ENCODE data around the gene FCHO1. TPM values are rescaled to one million over a fixed set of nuclear protein-coding genes. Genes with fewer than 3 reads are reported as not detected.

Gene FCHO1
- total and polyA plus RNA-seq, 4 donors = 0.69 to 2.8 (median 1.7) TPM

- Histone ChIP-seq H3K27ac (ENCODE audit: low read depth in 1 of 2, low read length in 2 of 2) (no peak overlapping the region), H3K36me3 (ENCODE audit: control insufficient read depth in 4 of 4, insufficient read depth in 3 of 4, low read depth in 1 of 4, low read length in 3 of 4) (no peaks in the 10 kb centered on the region), H3K27me3 (ENCODE audit: control insufficient read depth in 4 of 4, insufficient read depth in 4 of 4, low read length in 3 of 4) (peaks cover 0 to 4% (median 1%) of the 10 kb centered on the region in 4 donors), H3K4me1 (ENCODE audit: control insufficient read depth in 4 of 4, insufficient read depth in 4 of 4, low read length in 3 of 4) (peaks cover 0 to 3% (median 0%) of the 10 kb centered on the region in 4 donors), H3K4me3 (ENCODE audit: low read depth in 1 of 3, low read length in 3 of 3) (no peak overlapping the region), H3K9me3 (ENCODE audit: control insufficient read depth in 4 of 4, low read length in 3 of 4) (no peaks in the 10 kb centered on the region), H3K9ac (ENCODE audit: low read depth in 1 of 2, low read length in 2 of 2) (no peak overlapping the region)
- DNase-seq (ENCODE audit: low spot score) = no peak
- 24% methylated on average over 29 of the region's 29 CpGs for WGBS
- TF ChIP-seq REST (IDR thresholded peaks at IDR 0.05) = no peak
- no peak for TF ChIP-seq SP1 (IDR thresholded peaks at IDR 0.05)
- no peak for TF ChIP-seq RXRA (IDR thresholded peaks at IDR 0.05)
- TF ChIP-seq ATF3 (IDR thresholded peaks at IDR 0.05) = no peak
Measured at GRCh38 chr19:17829855-17830566, 78.7 kb downstream of the FCHO1 start.

- H3K36me3 ChIP-seq (ENCODE audit: control insufficient read depth in 4 of 4, insufficient read depth in 3 of 4, low read depth in 1 of 4, low read length in 3 of 4) = no peaks in the 10 kb centered on the region
- no peak overlapping the region for H3K9ac ChIP-seq (ENCODE audit: low read depth in 1 of 2, low read length in 2 of 2)
- no peak for DNase-seq (ENCODE audit: low spot score)
- no peak for TF ChIP-seq FOXA2 (IDR thresholded peaks at IDR 0.05)
- no peak for TF ChIP-seq CTCF (IDR thresholded peaks at IDR 0.05; ENCODE audit: low read depth, low read length, missing input control)
- TF ChIP-seq GABPA (IDR thresholded peaks at IDR 0.05 in 1 of 2, conservative IDR thresholded peaks at IDR 0.05 in 1 of 2) = no peak
- TF ChIP-seq SP1 (IDR thresholded peaks at IDR 0.05) = no peak
- no peak for TF ChIP-seq RAD21 (IDR thresholded peaks at IDR 0.05)
- no peaks in the 10 kb centered on the region for H3K9me3 ChIP-seq (ENCODE audit: control insufficient read depth in 4 of 4, low read length in 3 of 4)
- WGBS = 29% methylated on average over 50 of the region's 50 CpGs
- H3K27me3 ChIP-seq (ENCODE audit: control insufficient read depth in 4 of 4, insufficient read depth in 4 of 4, low read length in 3 of 4) = peaks cover 0 to 4% (median 0%) of the 10 kb centered on the region in 4 donors
- H3K4me1 ChIP-seq (ENCODE audit: control insufficient read depth in 4 of 4, insufficient read depth in 4 of 4, low read length in 3 of 4) = peaks cover 0 to 3% (median 0%) of the 10 kb centered on the region in 4 donors
- H3K27ac ChIP-seq (ENCODE audit: low read depth in 1 of 2, low read length in 2 of 2) = no peak overlapping the region
- H3K4me3 ChIP-seq (ENCODE audit: low read depth in 1 of 3, low read length in 3 of 3) = no peak overlapping the region
Measured at GRCh38 chr19:17830567-17831418, 79.5 kb downstream of the FCHO1 start.
